ENCODE results near the gene TNRC6C. TPM values are rescaled to one million over a fixed set of nuclear protein-coding genes. Genes with fewer than 3 reads are reported as not detected.

The TNRC6C gene, protein sequence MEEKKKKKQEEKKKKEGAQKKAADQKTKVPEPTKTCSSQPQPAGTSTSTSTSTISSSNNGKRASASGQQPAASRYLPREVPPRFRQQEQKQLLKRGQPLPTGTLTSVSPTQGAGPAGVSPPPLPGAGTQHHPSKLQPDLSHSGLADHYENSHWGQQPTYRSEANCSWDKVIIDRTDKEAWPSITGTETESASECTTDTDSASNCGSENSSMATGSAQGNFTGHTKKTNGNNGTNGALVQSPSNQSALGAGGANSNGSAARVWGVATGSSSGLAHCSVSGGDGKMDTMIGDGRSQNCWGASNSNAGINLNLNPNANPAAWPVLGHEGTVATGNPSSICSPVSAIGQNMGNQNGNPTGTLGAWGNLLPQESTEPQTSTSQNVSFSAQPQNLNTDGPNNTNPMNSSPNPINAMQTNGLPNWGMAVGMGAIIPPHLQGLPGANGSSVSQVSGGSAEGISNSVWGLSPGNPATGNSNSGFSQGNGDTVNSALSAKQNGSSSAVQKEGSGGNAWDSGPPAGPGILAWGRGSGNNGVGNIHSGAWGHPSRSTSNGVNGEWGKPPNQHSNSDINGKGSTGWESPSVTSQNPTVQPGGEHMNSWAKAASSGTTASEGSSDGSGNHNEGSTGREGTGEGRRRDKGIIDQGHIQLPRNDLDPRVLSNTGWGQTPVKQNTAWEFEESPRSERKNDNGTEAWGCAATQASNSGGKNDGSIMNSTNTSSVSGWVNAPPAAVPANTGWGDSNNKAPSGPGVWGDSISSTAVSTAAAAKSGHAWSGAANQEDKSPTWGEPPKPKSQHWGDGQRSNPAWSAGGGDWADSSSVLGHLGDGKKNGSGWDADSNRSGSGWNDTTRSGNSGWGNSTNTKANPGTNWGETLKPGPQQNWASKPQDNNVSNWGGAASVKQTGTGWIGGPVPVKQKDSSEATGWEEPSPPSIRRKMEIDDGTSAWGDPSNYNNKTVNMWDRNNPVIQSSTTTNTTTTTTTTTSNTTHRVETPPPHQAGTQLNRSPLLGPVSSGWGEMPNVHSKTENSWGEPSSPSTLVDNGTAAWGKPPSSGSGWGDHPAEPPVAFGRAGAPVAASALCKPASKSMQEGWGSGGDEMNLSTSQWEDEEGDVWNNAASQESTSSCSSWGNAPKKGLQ (N-terminal part only)
- 4.6 and 9.6 TPM in 2 replicates for total RNA-seq (2014; rRNA removed; shearing (Covaris generic))

DNA sequence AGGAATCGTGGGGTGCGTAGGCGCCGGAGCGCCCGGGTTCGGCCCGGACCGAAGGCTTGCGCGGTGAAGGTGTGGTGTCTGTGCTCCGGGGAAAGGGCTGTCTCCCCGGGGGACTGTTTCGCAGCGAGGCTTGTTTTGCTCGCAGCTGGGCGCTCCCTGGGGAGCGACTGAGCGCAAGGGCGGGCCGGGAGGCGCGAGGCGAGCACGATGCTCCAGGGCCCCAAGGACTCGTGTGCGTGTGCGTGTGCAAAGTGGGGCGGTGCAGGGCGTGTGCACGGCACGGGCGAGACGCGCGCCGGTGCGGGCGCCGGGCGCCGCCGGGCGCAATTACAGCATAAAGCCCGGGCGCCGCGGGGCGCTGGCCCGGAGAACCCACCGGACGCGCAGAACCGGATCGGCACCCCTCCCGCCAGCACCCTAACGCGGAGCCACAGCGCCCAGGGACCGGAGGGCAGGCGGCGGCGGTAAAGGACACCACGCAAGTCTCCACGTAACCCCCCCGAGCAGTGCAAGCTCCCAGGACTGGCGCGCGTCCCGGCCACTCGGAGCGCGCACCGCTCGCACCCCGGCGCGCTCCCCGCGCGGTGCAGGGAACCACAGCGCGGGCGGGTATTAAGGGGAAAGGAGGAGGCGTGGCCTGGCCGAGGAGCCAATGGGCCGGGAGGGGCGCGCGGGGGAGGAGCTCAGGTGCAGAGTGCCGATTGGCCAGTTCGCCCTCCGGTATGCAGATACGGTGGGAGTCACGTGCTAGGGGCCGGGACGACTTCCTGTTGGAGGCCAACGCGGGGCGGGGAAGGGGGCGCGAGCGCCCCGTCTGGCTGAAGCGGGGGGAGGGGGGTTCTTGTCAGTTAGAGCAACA, at the start of gene TNRC6C:
Gene TNRC6C (plus strand): TSS at position 847 of the 859 bp plus-strand sequence. CDS start 45,504 bp downstream, outside the sequence.
- Histone ChIP-seq H3K4me1 (replicated peaks) (peaks cover 19% of the 10 kb centered on the region), H3K36me3 (no peaks in the 10 kb centered on the region; the same call in 1 of the 2 replicates), H3K27ac (no peak within 1 kb of the TSS), H3K9me3 (replicated peaks) (peaks cover 12% of the 10 kb centered on the region; the same call in 1 of the 2 replicates), H3K4me3 (peak within 1 kb of the TSS; percentile 86), H3K27me3 (replicated peaks) (peaks cover 28% of the 10 kb centered on the region)
- peak; percentile 99 to 100 for DNase-seq (ENCODE audit: low read depth in 1 of 2, low spot score in 2 of 2)

DNA sequence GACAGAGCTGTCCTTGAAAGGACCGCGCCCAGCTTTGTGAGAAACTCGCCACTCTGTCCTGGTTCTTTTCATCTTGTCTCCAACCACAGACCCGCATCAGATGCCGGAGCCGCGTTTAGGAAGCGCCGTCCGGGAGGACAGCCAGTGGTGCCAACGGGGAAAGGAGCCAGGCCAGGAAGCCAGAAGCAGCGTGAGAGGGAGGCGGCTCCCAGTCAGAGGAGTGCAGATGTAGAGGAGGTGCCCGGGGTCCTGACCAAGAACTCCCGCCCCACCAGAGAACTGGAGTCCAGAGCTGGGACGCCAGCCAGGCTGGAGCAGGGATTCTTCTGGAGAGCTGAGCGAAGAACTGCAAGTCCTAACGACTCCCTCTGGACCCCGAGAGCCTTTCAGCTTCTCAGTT, 49.3 kb upstream of the TNRC6C start:
- H3K36me3 ChIP-seq, result no peaks in the 10 kb centered on the region
- no peak overlapping the region for H3K4me3 ChIP-seq
- no peak overlapping the region for H3K27ac ChIP-seq
- no peaks in the 10 kb centered on the region for H3K4me1 ChIP-seq (replicated peaks)
- no peak for DNase-seq (ENCODE audit: low read depth in 1 of 2, low spot score in 2 of 2)
- H3K27me3 ChIP-seq (replicated peaks), result peaks cover 66% of the 10 kb centered on the region
- no peaks in the 10 kb centered on the region for H3K9me3 ChIP-seq (replicated peaks)

DNA sequence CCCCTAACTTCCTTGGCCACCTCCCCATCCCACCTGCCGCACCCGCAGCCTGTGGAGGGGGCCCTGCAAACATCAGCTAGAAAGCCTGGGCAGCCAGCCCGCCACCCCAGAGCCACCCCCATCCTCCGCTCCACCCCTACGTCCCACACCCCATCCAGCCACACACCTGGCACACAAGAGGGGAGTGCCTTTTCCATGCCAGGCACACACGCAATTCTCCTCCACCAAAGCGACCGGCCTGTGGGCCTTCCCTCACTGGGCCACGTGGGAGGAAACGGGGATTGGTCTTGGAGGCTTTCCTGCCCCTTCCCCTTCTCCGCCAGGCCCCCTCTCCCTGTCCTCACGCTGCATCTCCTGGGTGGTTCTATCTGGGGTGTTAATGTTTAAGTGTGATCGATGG, 48.7 kb upstream of the TNRC6C start:
- no peaks in the 10 kb centered on the region for H3K9me3 ChIP-seq (replicated peaks)
- H3K36me3 ChIP-seq, result no peaks in the 10 kb centered on the region
- no peaks in the 10 kb centered on the region for H3K4me1 ChIP-seq (replicated peaks)
- H3K27ac ChIP-seq, result no peak overlapping the region
- no peak overlapping the region for H3K4me3 ChIP-seq
- DNase-seq (ENCODE audit: low read depth in 1 of 2, low spot score in 2 of 2), result no peak
- H3K27me3 ChIP-seq (replicated peaks), result peaks cover 67% of the 10 kb centered on the region

DNA sequence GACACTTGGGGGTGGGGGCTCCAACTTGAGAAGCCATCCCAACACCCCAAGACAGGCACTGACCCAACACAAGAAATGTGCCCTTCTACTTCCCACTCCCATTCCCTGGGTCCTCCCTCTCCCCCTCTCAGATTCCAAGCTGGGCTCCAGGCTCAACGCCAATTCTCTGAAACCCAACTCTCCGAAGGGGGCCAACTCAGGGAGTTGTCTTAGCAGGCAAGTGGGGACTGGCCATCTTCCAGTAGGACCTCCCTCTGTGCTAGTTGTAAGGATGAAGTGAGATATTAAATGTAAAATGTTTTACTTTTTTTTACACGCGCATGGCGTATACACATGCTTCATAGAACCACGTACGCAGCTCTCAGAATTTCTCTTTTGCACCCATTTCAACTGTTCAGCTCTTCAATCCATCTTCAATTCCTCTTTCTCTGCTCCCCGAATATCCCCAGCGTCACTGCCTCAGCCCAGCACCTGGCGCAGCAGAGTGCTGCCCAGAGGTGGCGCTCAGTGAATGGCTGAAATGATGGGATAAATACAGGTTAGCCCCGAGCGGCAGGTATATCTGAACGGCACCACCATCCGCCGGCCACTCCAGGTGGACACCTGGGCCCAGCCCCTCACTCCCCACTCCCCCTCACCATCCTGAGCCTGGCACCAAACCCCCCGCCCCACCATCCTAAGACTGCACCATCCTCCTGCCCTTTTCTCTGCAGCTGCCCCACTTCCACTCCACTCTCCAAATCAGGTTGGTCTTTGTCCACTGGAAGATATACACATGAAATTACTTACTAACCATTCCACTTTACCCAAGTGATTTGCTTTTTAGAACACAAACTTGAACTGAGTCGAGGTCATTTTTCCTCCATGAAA, 43.9 kb upstream of the TNRC6C start:
- no peaks in the 10 kb centered on the region for H3K9me3 ChIP-seq (replicated peaks)
- H3K4me1 ChIP-seq (replicated peaks), result no peaks in the 10 kb centered on the region
- H3K4me3 ChIP-seq, result no peak overlapping the region
- no peaks in the 10 kb centered on the region for H3K36me3 ChIP-seq
- H3K27me3 ChIP-seq (replicated peaks), result peaks cover 44% of the 10 kb centered on the region
- DNase-seq (ENCODE audit: low read depth in 1 of 2, low spot score in 2 of 2), result no peak
- no peak overlapping the region for H3K27ac ChIP-seq

DNA sequence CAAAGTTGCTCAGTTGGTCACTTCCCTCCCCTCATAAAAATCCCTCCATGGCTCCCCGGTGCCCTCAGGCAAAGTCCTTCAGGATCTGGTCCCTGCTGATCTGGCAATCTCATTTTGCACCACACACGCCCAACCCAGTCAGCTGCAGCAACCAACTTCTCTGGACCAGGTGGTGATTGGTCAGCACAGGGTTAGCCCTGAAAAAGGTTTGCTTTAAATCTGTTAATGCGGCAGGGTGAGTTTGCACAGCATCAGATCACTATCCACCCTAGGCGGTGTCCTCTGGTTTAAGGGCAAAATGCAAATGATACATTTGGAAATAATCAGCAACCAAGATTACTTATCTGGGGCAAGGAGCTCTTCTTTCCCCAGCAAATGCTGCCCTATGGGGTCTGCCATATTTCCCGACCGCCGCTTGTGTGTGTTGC, 42.9 kb upstream of the TNRC6C start:
- H3K4me1 ChIP-seq (replicated peaks), result no peaks in the 10 kb centered on the region
- H3K27ac ChIP-seq, result no peak overlapping the region

DNA sequence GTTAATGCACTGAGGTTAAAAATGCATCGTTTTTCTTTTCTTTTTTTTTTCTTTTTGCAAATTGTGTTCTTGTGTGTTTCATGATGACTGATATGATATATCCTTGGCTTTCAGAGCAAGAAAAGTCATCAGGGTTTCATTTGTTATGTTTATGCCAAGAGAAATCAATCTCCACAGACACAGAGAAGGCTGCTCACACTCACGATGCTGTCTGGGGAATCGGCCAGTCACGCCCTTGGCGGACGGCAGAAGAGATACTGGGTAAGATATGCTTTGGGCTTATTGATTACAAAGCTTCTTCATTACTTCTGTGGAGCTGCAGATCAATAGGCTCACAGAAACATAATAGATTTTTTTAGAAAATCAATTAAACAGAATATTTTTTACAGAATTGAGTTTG, 42.2 kb upstream of the TNRC6C start:
- no peaks in the 10 kb centered on the region for H3K9me3 ChIP-seq (replicated peaks)
- H3K27me3 ChIP-seq (replicated peaks), result peaks cover 30% of the 10 kb centered on the region
- no peak overlapping the region for H3K4me3 ChIP-seq
- H3K4me1 ChIP-seq (replicated peaks), result no peaks in the 10 kb centered on the region
- no peak for DNase-seq (ENCODE audit: low read depth in 1 of 2, low spot score in 2 of 2)
- no peak overlapping the region for H3K27ac ChIP-seq
- H3K36me3 ChIP-seq, result no peaks in the 10 kb centered on the region

More for the DNA sequence above, 42.9 kb upstream of the TNRC6C start:
- Histone ChIP-seq H3K27me3 (replicated peaks) (peaks cover 36% of the 10 kb centered on the region), H3K36me3 (no peaks in the 10 kb centered on the region), H3K4me3 (no peak overlapping the region), H3K9me3 (replicated peaks) (no peaks in the 10 kb centered on the region)
- DNase-seq (ENCODE audit: low read depth in 1 of 2, low spot score in 2 of 2), result no peak

DNA sequence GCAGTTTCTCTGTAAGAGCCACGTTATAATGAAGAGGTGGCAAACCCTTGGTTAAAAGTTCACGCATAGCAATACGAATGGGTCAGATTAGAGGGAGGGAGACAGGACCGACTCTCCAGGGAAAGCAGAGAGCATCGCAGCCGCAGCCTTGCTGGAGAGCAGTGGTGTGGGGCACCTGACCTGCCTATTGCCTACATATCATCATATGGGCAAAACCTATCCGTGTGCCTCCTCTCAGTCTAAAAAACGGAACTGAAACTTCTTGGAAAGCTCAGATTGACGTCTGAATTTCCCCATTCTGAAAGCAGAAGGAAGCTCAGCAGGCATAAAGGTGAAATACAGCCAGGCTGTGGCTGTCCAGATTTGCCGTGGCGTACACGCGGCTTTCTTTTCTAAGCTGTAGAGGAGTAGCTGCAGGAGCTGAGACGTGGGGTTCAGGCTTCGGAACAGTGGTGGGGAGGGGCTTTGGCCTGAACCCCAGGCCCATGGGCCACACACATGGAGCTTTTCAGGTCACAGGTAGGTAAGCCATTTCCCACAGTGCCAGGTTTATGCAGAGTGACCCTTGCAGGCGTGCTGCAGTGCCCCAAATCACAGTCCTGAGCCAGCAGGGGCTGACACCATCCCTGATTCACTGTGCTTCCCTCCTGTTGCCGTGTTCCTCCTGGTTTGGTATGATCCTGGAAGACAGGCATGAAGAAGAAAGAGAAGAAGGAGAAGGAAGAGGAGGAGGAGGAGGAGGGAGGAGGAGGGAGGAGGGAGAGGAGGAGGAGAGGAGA, 41.6 kb upstream of the TNRC6C start:
- no peak for DNase-seq (ENCODE audit: low read depth in 1 of 2, low spot score in 2 of 2)
- H3K9me3 ChIP-seq (replicated peaks), result no peaks in the 10 kb centered on the region
- H3K4me1 ChIP-seq (replicated peaks), result no peaks in the 10 kb centered on the region
- no peak overlapping the region for H3K4me3 ChIP-seq
- peaks cover 26% of the 10 kb centered on the region for H3K27me3 ChIP-seq (replicated peaks)
- no peak overlapping the region for H3K27ac ChIP-seq
- H3K36me3 ChIP-seq, result no peaks in the 10 kb centered on the region

DNA sequence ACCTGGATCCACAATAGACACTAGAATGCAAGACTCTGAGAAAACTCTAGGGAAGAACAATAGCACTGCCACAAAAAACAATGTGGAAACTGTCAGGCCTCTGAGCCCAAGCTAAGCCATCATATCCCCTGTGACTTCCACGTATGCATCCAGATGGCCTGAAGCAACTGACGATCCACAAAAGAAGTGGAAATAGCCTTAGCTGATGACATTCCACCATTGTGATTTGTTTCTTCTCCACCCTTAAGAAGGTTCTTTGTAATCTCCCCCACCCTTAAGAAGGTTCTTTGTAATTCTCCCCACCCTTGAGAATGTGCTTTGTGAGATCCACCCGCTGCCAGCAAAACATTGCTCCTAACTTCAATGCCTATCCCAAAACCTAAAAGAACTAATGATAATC, 39.2 kb upstream of the TNRC6C start:
- Histone ChIP-seq H3K27ac (no peak overlapping the region), H3K27me3 (replicated peaks) (peaks cover 40% of the 10 kb centered on the region), H3K4me1 (replicated peaks) (no peaks in the 10 kb centered on the region), H3K4me3 (no peak overlapping the region), H3K9me3 (replicated peaks) (no peaks in the 10 kb centered on the region), H3K36me3 (no peaks in the 10 kb centered on the region)
- no peak for DNase-seq (ENCODE audit: low read depth in 1 of 2, low spot score in 2 of 2)

DNA sequence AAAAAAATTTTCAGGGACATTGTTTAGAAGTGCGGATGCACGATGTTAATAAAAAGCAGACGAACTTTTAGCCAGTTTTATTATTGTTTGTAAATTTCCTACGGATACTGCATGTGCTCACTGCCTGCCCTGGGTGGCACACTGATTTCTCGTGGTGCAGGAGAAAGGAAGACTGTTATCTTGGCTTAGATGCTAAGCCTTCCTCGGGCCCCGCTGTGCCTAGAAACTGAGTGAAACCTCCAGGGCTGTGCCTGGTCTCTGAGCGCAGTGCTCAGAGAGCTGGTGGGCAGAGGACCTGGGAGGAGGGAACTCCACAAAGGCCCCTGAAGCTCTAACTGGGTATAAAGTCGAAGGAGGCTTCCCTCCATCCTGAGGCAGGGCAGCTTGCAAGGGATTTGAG, 35.4 kb upstream of the TNRC6C start:
- Histone ChIP-seq H3K4me1 (replicated peaks) (no peaks in the 10 kb centered on the region), H3K36me3 (no peaks in the 10 kb centered on the region), H3K27me3 (replicated peaks) (peaks cover 44% of the 10 kb centered on the region), H3K9me3 (replicated peaks) (no peaks in the 10 kb centered on the region), H3K27ac (no peak overlapping the region), H3K4me3 (no peak overlapping the region)
- DNase-seq (ENCODE audit: low read depth in 1 of 2, low spot score in 2 of 2), result no peak

DNA sequence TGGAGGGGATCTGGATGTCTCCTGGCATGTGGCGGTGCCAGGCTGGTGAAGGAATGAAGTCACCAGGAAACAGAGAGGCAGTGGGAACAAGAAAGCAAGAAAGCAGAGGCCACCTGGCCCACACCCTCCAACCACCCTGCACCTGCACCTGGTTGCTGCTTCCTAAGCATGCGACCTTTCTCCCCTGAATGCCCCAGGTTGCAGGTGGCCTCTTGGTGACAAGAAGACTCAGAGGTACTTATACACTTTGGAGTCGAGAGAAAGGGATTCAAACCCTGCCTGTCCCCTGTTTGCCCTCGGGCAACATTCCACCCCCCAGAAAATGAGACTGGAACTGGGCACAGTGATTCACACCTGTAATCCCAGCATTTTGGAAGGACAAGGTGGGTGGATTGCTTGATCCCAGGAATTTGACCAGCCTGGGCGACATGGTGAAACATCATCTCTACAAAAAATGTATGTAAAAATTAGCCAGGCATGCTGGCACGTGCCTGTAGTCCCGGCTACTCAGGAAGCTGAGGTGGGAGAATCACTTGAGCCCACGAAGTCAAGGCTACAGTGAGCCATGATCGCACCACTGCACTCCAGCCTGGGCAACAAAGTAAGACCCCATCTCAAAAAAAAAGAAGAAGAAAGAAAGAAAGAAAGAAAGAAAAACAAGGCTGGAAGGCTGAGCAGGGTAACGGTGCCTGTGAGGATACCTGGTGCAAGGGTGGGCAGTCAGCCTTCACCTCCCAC, 34.6 kb upstream of the TNRC6C start:
- no peak for DNase-seq (ENCODE audit: low read depth in 1 of 2, low spot score in 2 of 2)
- Histone ChIP-seq H3K27me3 (replicated peaks) (peaks cover 49% of the 10 kb centered on the region), H3K36me3 (no peaks in the 10 kb centered on the region), H3K27ac (no peak overlapping the region), H3K9me3 (replicated peaks) (no peaks in the 10 kb centered on the region; the same call in 1 of the 2 replicates), H3K4me3 (no peak overlapping the region), H3K4me1 (replicated peaks) (no peaks in the 10 kb centered on the region)

DNA sequence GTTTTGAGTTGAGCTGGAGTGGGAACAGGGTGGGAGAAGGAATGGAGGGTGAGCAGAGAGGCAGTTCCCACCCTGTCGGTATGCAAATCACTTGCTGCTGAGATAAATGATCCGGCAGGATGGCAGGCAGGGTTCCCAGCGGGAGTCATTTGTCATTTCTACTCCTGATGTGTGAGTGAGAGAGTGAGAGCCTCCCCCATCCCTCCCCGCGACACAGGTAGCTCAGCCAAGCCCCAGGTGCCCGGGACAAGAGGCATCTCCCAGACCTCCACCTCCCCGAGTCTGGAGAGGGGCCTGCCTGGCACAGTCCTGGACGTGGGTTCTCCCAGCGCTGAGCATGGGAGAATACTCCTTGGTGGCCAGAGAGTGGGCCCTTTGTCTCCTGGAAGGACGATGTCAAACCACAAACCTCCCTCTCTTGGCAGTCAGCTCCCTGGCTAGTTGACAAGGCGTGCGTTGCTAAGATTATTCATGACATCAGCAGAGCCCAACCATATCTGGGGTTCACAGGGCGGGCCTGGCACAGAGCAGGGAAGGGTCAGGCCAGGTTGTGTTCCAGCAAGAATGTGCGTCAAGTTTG, 33.7 kb upstream of the TNRC6C start:
- Histone ChIP-seq H3K4me3 (no peak overlapping the region), H3K27ac (no peak overlapping the region), H3K9me3 (replicated peaks) (no peaks in the 10 kb centered on the region; the same call in 1 of the 2 replicates), H3K36me3 (no peaks in the 10 kb centered on the region), H3K4me1 (replicated peaks) (no peaks in the 10 kb centered on the region), H3K27me3 (replicated peaks) (peaks cover 56% of the 10 kb centered on the region)
- no peak for DNase-seq (ENCODE audit: low read depth in 1 of 2, low spot score in 2 of 2)
